SHP77 treated with DMSO at 0.1 percent for 48 hours (cell line): ENCODE results near the gene MAD1L1.
"Not testable (repeated sequence)": the region's sequence is repeated elsewhere in the genome, so short reads cannot be mapped to it uniquely, and the experiment has no call there.

ENCODE experiments used
- DNase-seq: peaks from one replicate; lab custom pipeline; 2025; lab: John Stamatoyannopoulos, UW

The MAD1L1 gene

DNA sequence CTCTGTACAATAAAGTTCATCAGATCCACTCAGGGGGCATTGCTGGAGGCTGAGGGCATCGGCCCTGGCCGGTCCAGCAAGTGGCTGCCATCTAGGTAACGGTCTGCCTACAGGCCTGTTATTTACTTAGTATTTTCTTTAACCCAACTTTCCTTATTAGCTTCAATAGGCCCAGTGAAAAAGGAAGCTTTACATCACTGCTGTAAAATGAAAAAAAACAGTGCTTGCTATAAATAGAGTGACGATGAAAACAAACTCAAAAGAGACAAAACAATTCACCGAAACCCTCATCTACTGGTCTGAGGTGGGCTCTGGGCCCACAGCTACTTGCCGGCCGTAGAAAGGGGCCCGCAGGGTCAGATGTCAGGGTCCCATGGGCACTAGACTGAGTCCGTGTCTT is 370.2 kb downstream of the MAD1L1 start:
- DNase-seq: no peak

GRCh38 chr7:1861799-1862458 is 370.8 kb downstream of the MAD1L1 start:
- DNase-seq: no peak

DNA sequence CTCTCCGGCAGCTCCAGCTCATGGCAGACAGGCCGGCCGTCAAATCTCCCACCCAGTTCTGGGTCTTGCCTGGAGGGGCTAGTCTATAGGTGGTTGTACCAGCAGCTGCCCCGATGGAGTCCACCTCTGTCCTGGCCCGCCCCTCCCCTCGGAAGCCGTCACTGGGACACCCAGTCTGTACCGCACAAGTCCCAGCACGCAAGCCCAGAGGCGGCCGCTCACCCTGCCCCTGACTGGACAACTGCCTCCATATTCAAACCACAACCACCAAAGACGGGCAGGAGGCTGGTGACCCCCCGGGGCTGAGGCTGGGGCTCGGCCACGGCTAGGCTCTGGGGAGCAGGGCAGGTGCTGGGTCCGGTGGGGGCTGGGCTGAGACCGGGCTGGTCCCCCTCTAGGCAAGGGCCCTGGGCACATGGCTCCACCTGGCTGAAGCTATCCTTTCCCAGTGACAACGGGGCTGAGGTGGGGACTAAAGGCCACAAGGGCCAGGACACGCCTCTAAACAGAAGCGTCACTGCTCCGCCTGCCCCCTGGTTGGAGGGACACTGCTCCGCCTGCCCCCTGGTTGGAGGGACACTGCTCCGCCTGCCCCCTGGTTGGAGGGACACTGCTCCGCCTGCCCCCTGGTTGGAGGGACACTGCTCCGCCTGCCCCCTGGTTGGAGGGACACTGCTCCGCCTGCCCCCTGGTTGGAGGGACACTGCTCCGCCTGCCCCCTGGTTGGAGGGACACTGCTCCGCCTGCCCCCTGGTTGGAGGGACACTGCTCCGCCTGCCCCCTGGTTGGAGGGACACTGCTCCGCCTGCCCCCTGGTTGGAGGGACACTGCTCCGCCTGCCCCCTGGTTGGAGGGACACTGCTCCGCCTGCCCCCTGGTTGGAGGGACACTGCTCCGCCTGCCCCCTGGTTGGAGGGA is 371.6 kb downstream of the MAD1L1 start:
- not testable (repeated sequence) for DNase-seq

DNA sequence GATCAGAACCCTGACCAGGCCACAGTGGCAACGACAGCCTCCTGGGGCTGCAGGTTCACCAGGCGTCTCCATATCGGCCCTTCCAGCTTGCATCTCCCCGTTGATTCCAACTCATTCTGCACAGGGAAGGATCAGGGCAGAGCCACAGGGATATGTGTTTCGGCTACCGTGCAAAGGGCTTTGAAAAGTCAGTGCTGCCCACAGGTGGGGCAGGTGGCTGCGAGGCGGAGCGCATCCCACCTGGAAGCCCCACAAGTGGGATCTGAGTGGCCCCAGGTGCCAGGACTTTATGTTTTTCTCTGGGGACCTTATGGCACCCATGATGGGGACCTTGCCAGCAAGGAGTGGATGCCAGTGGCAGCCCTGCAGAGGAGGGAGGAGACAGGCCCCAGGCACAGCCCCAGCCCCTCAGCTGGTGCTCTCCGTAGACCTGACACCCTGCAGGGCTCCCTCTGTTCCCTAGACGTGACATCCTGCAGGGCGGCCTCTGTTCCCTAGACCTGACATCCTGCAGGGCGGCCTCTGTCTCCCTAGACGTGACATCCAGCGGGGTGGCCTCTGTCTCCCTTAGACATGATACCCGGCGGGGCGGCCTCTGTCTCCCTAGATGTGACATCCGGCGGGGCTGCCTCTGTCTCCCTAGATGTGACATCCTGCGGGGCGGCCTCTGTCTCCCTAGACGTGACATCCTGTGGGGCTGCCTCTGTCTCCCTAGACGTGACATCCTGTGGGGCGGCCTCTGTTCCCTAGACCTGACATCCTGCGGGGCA is 373.3 kb downstream of the MAD1L1 start:
- DNase-seq: no peak

GRCh38 chr7:1858435-1859265 is 374.1 kb downstream of the MAD1L1 start:
- no peak for DNase-seq

GRCh38 chr7:1857487-1858421 is 375.0 kb downstream of the MAD1L1 start:
- no peak for DNase-seq

DNA sequence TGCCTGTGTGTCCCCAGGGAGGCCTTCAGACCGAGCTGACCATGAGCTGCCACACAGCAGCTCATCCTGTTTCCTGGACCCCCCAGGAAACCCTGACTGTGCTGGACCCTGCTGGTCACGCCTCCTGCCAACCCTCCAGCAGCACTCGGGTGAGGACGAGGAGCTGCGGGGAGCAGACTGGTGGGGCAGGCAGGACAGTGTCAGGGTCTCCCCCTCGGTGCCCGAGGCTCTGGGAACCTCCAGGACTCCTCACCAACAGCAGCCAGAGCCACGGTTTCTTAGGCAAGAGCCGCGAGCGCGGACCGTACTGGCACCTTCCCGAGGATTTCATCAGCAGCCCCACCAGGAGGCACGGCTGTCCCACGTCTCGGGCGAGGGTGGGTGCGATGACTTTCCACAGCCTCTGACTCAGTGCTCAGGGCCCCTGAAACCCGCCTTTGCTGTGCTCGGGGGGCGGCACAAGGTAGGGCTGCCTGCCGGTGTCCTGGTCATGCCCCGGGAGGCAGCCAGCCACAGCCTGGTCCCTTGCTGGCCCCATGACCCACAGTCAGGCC is 375.8 kb downstream of the MAD1L1 start:
- no peak for DNase-seq

DNA sequence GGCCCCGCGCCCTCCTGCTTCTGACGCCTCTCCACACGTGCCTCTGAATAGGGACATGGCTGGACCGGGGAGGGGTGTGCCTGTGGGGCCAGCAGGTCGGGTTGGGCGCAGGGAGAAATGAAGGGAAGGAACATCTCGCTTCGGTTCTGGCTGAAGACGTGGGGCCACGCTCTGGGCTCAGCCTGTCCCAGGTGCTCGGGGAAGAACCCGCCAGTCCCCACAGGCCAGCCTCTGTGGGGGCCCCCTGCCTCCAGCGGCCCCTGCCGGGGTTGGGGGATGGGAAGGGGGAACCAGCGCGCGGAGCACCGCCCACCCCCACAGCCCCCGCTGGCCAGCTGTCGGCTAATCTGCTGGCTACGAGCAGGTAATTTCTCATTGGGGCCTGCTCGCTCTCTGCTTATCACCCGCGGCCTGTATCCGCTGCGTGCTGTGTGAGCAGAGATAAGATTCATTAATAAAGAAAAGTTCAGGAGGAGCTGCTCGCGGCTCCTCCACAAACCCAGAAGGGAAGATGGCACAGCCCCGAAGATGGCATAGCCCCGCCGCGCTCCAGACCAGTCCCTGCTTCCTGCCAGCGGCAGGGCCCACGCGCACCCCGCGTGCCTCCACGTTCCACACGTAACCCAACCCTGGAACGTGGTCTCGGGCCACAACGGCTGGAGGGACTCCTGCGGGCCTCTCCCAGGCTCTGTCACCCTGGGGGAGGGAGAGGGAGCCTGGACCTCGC is 376.4 kb downstream of the MAD1L1 start:
- no peak for DNase-seq

DNA sequence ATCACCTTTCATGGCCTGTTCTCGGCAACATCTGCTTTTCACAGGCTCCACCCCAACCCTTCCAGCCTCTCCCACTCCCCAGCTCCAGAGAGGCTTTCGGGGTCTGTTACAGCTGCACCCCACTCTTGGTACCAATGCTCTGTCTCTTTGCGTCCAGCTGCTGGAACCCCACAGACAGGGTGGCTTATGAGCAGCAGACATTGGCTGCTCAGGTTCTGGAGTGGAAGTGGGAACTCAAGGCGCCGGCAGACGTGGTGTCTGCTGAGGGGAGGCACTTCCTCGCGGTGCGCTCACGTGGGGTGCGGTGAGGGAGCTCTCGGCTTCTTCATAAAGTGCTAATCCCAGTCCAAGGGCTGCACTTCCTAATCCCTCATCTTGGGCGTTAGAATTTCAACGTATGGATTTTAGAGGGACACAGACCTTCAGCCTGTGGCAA is 377.0 kb downstream of the MAD1L1 start:
- DNase-seq: no peak

DNA sequence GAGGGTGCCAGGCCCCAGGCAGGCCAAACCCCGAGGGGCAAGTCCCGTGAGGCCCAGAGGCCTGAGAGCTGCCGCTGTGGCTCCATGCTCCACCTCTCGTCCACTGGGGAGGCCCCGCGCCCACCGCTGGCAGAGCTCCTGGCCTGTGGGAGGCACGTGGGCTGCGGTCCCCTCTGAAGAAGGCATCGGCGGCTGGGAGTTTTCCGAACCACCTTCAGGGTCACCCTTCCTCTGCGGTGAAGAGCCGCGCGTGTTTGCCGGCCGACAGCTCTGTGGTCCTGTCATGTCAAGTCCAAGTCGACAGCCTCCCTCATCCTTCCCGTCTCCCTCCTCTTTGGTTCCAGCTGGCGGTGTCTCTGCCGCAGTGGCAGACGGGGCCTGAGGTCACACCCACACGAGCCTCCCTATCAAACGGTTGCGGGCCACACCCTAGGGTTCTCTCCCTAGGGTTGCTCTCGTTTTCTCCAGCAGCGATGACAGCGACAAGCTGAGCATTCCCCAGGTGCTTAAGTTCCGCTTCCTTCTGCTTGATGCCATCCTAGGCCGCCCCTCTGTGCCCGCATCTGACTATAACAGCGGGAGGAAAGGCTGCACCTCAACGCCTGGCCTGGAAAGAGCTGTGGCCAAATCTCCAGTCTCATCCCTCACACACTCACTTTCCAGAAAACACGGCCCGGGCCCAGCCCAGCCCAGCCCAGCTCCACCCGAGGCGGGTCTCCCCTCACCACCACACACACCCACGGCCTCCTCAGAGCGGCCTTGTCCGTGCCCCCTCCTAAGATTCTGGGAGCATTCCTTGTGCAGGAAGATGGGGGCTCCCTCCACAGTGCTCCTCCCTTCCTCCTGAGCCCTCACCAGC is 377.6 kb downstream of the MAD1L1 start:
- no peak for DNase-seq

DNA sequence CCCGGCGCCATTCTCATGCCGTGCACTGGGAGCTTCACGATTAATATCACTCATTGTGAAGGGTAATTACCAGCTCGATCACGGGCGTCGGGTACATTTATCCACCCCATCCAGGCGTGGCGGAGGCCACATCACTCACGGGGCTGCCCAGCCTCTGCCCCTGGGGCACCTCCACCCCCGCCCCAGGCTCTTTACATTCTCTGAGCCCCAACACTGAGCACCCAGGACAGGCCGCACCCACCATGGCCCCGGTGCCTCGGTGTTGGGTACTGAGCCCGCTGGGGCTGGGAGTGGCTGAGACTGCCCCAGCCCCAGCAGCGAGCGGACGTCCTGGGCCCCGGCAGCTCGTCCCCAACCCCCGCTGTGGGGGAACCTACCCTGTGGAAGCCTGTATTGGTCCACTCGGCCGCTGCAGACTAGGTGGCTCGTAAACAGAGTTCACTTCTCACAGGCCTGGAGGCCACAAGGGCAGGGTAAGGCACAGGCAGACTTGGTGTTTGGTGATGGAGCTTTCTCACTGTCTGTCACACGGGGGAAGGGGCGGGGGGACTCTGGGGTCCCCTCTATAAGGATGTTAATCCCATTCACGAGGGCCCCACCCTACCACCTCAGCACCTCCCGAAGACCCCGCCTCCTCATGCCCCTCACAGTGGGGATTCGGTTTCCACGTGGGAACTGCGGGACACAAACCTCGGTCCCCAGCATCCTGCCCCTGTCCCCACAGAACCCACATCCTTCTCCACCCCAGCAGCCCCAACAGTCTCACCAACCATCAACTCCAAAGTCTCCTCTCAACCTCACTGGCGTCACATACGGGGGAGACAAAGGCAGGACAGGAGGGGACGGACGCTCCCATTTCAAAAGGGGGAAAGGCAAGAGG is 378.5 kb downstream of the MAD1L1 start:
- no peak for DNase-seq

GRCh38 chr7:1853431-1853985 is 379.2 kb downstream of the MAD1L1 start:
- no peak for DNase-seq

GRCh38 chr7:1852517-1853430 is 380.0 kb downstream of the MAD1L1 start:
- DNase-seq: no peak

DNA sequence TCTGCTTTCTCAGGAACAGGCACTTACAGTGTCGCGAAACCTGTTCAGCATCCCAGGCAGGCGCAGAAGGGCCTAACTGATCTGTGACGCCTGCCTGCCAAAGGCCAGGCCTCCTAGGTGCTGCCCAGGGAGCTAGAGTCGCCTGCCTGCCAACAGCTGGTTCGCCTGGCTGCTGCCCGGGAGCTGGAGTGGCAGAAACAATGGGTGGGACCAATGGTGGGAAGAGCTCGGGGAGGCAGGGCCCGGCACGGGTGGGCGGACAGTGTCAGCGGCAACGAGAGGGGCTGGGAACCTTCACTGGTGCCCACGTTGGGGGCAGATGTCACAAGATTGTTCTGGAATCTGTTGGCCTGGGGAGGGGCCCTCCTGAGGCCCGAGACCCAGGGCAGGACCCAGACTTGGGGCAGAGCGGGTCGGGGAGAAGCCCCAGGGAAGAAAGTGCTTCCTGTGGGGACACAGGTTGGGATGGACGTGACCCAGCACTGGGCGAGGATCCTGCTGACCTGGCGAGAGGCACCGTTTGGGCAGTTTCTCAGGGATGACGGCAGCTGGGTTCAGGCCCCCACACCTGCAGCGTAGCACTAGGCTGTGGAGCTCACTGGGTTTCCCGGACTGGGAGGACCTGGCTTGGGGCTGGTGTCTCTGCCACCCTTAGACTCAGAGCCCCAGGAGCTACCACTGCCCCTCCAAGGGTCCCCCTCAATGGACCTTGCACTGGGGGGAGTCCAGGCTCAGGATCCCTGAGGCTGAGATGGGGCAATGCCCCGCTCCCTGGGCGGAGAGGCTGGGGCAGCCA is 380.8 kb downstream of the MAD1L1 start:
- no peak for DNase-seq

GRCh38 chr7:1850976-1851571 is 381.7 kb downstream of the MAD1L1 start:
- DNase-seq: no peak
